GM23248 (cell line): Measurements from ENCODE around the gene GGT5.

Source experiments
- EZH2 ChIP-seq: fragments of 200-600 bp; sonication (generic); IDR thresholded peaks from 2 replicates; pipeline ENCODE4 v1.6.1; 2018; ENCODE audit warnings: antibody characterized with exemption, mild to moderate bottlenecking; ENCODE audit not compliant: insufficient read depth, poor library complexity, severe bottlenecking
- EZH2phosphoT487 ChIP-seq: fragments of 200-600 bp; sonication (generic); IDR thresholded peaks from 2 replicates; pipeline ENCODE4 v1.6.1; 2018; ENCODE audit warnings: antibody characterized with exemption, moderate library complexity, mild to moderate bottlenecking, low read depth; ENCODE audit not compliant: insufficient read depth

GRCh38 chr22:24183321-24184031 lies 61.4 kb downstream of the GGT5 start:
- TF ChIP-seq EZH2phosphoT487 = no peak
- TF ChIP-seq EZH2 = no peak
